Measurements from ENCODE around the gene BCORL1.
A peak's percentile ranks its signal among the peaks of the same experiment; 100 is the strongest.

BCORL1 gene

DNA sequence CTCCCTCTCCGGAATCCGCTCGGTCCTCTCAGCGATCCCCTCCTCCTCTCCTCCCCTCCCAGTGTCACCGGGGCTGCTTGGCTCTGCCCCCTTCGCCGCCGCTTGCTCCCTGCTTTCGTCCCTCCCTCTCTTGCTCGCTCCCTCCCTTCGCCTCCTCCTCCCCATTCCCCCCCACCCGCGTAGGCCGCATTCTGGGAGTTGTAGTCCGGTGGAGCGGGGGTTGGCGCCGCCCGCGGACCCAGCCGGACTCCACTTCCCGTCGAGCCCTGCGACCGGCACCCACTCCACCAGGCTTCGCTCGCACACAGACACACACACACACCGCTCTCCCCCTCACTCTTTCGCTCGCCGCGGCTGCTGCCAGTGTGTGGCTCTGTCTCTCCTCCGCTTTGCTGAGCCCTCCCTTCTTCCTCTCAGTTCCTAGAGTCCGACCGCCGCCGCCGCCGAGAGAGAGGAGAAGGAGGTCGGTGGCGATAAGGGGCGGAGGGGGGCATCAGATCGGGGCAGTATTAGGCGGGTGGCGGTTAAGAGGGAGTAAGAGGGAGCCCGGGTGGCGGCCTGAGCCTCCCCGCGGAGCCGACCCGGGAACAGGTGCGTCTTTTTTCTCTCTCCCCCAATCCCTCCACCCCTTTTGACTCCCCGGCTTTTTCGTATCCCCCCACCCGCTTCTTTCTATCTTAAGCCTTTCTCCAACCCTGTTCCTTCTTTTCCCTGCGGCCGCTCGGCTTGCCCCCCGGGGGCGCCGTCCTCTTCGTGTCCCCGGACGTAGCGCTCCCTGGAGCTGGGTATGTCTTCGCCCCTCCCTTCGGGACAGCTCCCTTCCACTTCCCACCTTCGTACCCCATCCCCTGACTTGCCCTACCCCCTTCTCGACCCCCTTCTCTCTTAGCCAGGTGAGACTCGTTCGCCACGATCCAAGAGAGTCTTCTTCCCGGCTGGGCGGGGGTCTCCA is at the start of gene BCORL1:
Gene BCORL1, plus strand, starts transcription at position 336 of the 952 bp plus-strand sequence. CDS start 22,597 bp downstream, outside the sequence.
- Histone ChIP-seq H3K9ac (ENCODE audit: low read depth, low read length) (peak within 1 kb of the TSS; percentile 72), H3K4me1 (ENCODE audit: insufficient read depth, low read length) (peaks cover 6% of the 10 kb centered on the region; the same call in 1 of the 2 replicates), H3K36me3 (ENCODE audit: insufficient read depth, low read length) (no peaks in the 10 kb centered on the region), H3K9me3 (ENCODE audit: control insufficient read depth, insufficient read depth, low read length) (no peaks in the 10 kb centered on the region)

DNA sequence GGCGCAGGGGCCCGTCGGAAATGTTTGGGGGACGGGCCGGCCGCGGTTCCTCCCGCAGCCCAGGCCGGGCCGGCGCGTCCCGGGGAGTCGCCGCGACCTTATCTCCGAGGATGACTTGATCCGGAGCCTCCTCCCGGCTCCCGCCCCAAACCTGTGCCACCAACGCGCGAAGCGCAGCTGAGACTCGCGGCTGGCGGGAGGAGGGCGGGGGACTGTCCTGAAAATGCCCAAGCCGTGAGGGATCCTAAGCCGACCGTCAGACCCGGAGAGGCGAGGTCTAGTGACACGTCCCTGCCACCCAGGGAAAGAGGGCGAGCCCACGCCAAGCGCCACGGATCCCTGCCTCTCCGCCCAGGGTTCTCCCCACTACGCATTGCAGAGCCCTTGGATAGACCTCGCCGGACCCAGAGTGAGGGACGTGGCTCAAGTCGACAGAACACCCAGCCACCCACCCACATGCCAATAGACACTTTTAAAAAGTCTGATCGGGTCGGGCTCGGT is 49.6 kb upstream of the BCORL1 start:
- Histone ChIP-seq H3K36me3 (ENCODE audit: insufficient read depth, low read length) (no peaks in the 10 kb centered on the region; the same call in 1 of the 2 replicates), H3K9me3 (ENCODE audit: control insufficient read depth, insufficient read depth, low read length) (no peaks in the 10 kb centered on the region), H3K9ac (ENCODE audit: low read depth, low read length) (peak overlapping the region; percentile 54), H3K4me1 (ENCODE audit: insufficient read depth, low read length) (peaks cover 9% of the 10 kb centered on the region; the same call in 1 of the 2 replicates)

DNA sequence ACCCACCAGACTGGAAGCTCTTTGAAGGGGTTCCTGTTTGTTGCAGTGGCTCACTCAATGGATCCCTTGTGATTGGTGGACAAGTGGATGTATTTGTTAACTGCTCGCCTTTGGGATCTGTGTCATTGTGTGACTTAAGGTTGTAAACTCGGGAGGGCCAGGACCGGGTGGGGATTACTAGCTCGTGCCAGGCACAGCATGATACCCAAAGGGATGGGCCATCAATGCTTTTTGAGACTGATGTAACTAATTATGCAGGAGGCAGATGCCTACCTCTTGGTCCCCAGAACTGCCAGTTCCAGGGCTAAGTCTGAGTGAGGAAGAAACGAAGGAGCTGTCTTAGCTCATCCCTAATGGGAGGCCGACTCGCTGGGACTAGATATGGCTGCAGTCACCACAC is 48.7 kb upstream of the BCORL1 start:
- Histone ChIP-seq H3K4me1 (ENCODE audit: insufficient read depth, low read length) (peaks cover 9% of the 10 kb centered on the region; the same call in 1 of the 2 replicates), H3K9me3 (ENCODE audit: control insufficient read depth, insufficient read depth, low read length) (no peaks in the 10 kb centered on the region), H3K36me3 (ENCODE audit: insufficient read depth, low read length) (no peaks in the 10 kb centered on the region; the same call in 1 of the 2 replicates), H3K9ac (ENCODE audit: low read depth, low read length) (no peak overlapping the region)

- Histone ChIP-seq H3K4me1 (ENCODE audit: insufficient read depth, low read length) (peaks cover 11% of the 10 kb centered on the region; the same call in 1 of the 2 replicates), H3K9me3 (ENCODE audit: control insufficient read depth, insufficient read depth, low read length) (no peaks in the 10 kb centered on the region), H3K36me3 (ENCODE audit: insufficient read depth, low read length) (no peaks in the 10 kb centered on the region; the same call in 1 of the 2 replicates), H3K9ac (ENCODE audit: low read depth, low read length) (no peak overlapping the region)
These were observed 48.0 kb upstream of the BCORL1 start for GRCh38 chrX:129934461-129934860.

GRCh38 chrX:129934952-129935351 is 47.5 kb upstream of the BCORL1 start:
- Histone ChIP-seq H3K9me3 (ENCODE audit: control insufficient read depth, insufficient read depth, low read length) (no peaks in the 10 kb centered on the region), H3K4me1 (ENCODE audit: insufficient read depth, low read length) (peaks cover 16% of the 10 kb centered on the region; the same call in 1 of the 2 replicates), H3K36me3 (ENCODE audit: insufficient read depth, low read length) (no peaks in the 10 kb centered on the region), H3K9ac (ENCODE audit: low read depth, low read length) (no peak overlapping the region)

- H3K9ac ChIP-seq (ENCODE audit: low read depth, low read length) = no peak overlapping the region
- peaks cover 17% of the 10 kb centered on the region; the same call in 1 of the 2 replicates for H3K4me1 ChIP-seq (ENCODE audit: insufficient read depth, low read length)
- H3K9me3 ChIP-seq (ENCODE audit: control insufficient read depth, insufficient read depth, low read length) = no peaks in the 10 kb centered on the region
- no peaks in the 10 kb centered on the region for H3K36me3 ChIP-seq (ENCODE audit: insufficient read depth, low read length)
These were observed 44.4 kb upstream of the BCORL1 start for GRCh38 chrX:129938081-129938480.

DNA sequence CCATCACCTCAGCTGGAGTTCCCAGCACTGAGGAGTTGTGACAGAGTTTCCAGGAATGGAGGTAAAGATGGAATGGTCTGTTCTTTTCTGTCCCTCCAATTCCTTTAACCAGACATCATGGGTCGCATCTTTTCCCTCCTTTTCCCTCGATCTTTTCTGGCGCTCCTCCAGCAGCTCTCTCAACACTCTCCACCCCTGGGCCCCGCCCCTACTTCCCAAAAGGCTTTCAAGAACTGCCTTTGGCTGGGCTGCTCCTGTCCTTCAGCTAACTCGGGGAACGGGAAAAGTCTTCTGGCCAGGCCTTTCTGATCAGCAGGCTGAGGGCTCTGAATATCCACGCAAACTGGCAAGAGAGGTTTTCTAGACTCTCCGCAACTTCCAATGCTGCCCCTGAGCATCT is 42.4 kb upstream of the BCORL1 start:
- Histone ChIP-seq H3K9ac (ENCODE audit: low read depth, low read length) (no peak overlapping the region), H3K4me1 (ENCODE audit: insufficient read depth, low read length) (peaks cover 11% of the 10 kb centered on the region; the same call in 1 of the 2 replicates), H3K36me3 (ENCODE audit: insufficient read depth, low read length) (no peaks in the 10 kb centered on the region), H3K9me3 (ENCODE audit: control insufficient read depth, insufficient read depth, low read length) (no peaks in the 10 kb centered on the region)

GRCh38 chrX:129940721-129941120 is 41.7 kb upstream of the BCORL1 start:
- Histone ChIP-seq H3K9me3 (ENCODE audit: control insufficient read depth, insufficient read depth, low read length) (no peaks in the 10 kb centered on the region), H3K9ac (ENCODE audit: low read depth, low read length) (no peak overlapping the region), H3K4me1 (ENCODE audit: insufficient read depth, low read length) (peaks cover 11% of the 10 kb centered on the region; the same call in 1 of the 2 replicates), H3K36me3 (ENCODE audit: insufficient read depth, low read length) (no peaks in the 10 kb centered on the region)

- Histone ChIP-seq H3K4me1 (ENCODE audit: insufficient read depth, low read length) (no peaks in the 10 kb centered on the region; the same call in 1 of the 2 replicates), H3K9me3 (ENCODE audit: control insufficient read depth, insufficient read depth, low read length) (no peaks in the 10 kb centered on the region), H3K36me3 (ENCODE audit: insufficient read depth, low read length) (no peaks in the 10 kb centered on the region), H3K9ac (ENCODE audit: low read depth, low read length) (no peak overlapping the region)
These were observed 37.3 kb upstream of the BCORL1 start for GRCh38 chrX:129945131-129945530.

DNA sequence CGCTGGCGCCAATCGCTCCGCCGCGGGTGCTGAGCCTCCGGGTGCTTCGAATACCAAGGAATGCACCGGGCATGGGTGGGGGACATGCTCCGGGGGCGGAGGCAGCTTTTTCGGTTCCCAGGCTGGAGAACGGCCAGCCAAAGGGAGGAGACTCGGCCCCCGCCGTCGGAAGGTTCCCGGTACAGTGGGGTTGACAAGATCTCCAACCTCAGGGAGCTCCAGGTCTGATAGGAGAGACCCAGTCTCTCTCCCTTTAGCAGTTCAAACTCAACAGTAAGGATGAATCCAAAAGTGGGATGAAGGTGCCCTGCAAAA is 29.1 kb upstream of the BCORL1 start:
- Histone ChIP-seq H3K4me1 (ENCODE audit: insufficient read depth, low read length) (peaks cover 5% of the 10 kb centered on the region), H3K9ac (ENCODE audit: low read depth, low read length) (peak overlapping the region; percentile 47; the same call in 1 of the 2 replicates), H3K9me3 (ENCODE audit: control insufficient read depth, insufficient read depth, low read length) (no peaks in the 10 kb centered on the region), H3K36me3 (ENCODE audit: insufficient read depth, low read length) (no peaks in the 10 kb centered on the region)

GRCh38 chrX:129953881-129954280 is 28.6 kb upstream of the BCORL1 start:
- Histone ChIP-seq H3K36me3 (ENCODE audit: insufficient read depth, low read length) (no peaks in the 10 kb centered on the region), H3K9ac (ENCODE audit: low read depth, low read length) (no peak overlapping the region; the same call in 1 of the 2 replicates), H3K9me3 (ENCODE audit: control insufficient read depth, insufficient read depth, low read length) (no peaks in the 10 kb centered on the region), H3K4me1 (ENCODE audit: insufficient read depth, low read length) (peaks cover 7% of the 10 kb centered on the region)

GRCh38 chrX:129954804-129955203 is 27.6 kb upstream of the BCORL1 start:
- Histone ChIP-seq H3K4me1 (ENCODE audit: insufficient read depth, low read length) (peaks cover 10% of the 10 kb centered on the region), H3K9ac (ENCODE audit: low read depth, low read length) (no peak overlapping the region), H3K36me3 (ENCODE audit: insufficient read depth, low read length) (no peaks in the 10 kb centered on the region), H3K9me3 (ENCODE audit: control insufficient read depth, insufficient read depth, low read length) (no peaks in the 10 kb centered on the region)

GRCh38 chrX:129955682-129956081 is 26.8 kb upstream of the BCORL1 start:
- Histone ChIP-seq H3K36me3 (ENCODE audit: insufficient read depth, low read length) (no peaks in the 10 kb centered on the region), H3K9me3 (ENCODE audit: control insufficient read depth, insufficient read depth, low read length) (no peaks in the 10 kb centered on the region), H3K9ac (ENCODE audit: low read depth, low read length) (no peak overlapping the region), H3K4me1 (ENCODE audit: insufficient read depth, low read length) (peaks cover 10% of the 10 kb centered on the region)

- peak overlapping the region; percentile 54; the same call in 1 of the 2 replicates for H3K9ac ChIP-seq (ENCODE audit: low read depth, low read length)
- H3K9me3 ChIP-seq (ENCODE audit: control insufficient read depth, insufficient read depth, low read length) = no peaks in the 10 kb centered on the region
- peaks cover 10% of the 10 kb centered on the region for H3K4me1 ChIP-seq (ENCODE audit: insufficient read depth, low read length)
- H3K36me3 ChIP-seq (ENCODE audit: insufficient read depth, low read length) = no peaks in the 10 kb centered on the region
These were observed 26.3 kb upstream of the BCORL1 start for GRCh38 chrX:129956145-129956544.

- Histone ChIP-seq H3K36me3 (ENCODE audit: insufficient read depth, low read length) (no peaks in the 10 kb centered on the region), H3K9ac (ENCODE audit: low read depth, low read length) (peak overlapping the region; percentile 54; the same call in 1 of the 2 replicates), H3K9me3 (ENCODE audit: control insufficient read depth, insufficient read depth, low read length) (no peaks in the 10 kb centered on the region), H3K4me1 (ENCODE audit: insufficient read depth, low read length) (peaks cover 10% of the 10 kb centered on the region)
These were observed 25.7 kb upstream of the BCORL1 start for GRCh38 chrX:129956765-129957164.

Data from ES-I3 (cell line).